ENCODE measurements around the gene CGRRF1.

DNA sequence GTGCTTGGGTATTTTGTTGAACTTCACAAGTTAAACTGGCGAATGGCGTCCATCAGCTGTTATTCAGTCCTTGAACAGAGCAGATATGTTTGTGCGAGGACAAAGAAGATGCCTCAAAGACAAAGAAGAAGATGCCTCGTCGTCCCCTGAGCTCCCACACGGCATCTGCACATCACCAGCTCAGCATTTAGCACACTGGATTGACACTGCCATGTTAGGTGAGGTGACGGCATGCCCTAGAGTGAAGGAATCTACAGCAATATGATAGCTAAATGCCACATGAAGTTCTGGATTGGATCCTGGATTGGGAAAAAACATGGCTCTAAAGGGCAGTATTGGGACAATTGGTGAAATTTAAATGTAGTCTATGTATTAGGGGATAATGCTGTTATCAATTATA lies 72.6 kb downstream of the CGRRF1 start:
- TF ChIP-seq, protein P1, sequence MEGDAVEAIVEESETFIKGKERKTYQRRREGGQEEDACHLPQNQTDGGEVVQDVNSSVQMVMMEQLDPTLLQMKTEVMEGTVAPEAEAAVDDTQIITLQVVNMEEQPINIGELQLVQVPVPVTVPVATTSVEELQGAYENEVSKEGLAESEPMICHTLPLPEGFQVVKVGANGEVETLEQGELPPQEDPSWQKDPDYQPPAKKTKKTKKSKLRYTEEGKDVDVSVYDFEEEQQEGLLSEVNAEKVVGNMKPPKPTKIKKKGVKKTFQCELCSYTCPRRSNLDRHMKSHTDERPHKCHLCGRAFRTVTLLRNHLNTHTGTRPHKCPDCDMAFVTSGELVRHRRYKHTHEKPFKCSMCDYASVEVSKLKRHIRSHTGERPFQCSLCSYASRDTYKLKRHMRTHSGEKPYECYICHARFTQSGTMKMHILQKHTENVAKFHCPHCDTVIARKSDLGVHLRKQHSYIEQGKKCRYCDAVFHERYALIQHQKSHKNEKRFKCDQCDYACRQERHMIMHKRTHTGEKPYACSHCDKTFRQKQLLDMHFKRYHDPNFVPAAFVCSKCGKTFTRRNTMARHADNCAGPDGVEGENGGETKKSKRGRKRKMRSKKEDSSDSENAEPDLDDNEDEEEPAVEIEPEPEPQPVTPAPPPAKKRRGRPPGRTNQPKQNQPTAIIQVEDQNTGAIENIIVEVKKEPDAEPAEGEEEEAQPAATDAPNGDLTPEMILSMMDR (tag by site-specific recombination; IDR thresholded peaks at IDR 0.05), result no peak
- TF ChIP-seq ZNF121 (tag by site-specific recombination; IDR thresholded peaks at IDR 0.05) (no peak), ZBTB49 (tag by site-specific recombination; IDR thresholded peaks at IDR 0.05; ENCODE audit: low read depth) (no peak), GLI4 (tag by site-specific recombination; IDR thresholded peaks at IDR 0.05) (no peak), ZNF311 (tag by site-specific recombination; IDR thresholded peaks at IDR 0.05; ENCODE audit: borderline replicate concordance) (no peak), ZNF707 (tag by site-specific recombination; IDR thresholded peaks at IDR 0.05) (no peak), SETDB1 (IDR thresholded peaks at IDR 0.05; ENCODE audit: insufficient read length, low read length) (no peak), SP2 (tag by site-specific recombination; IDR thresholded peaks at IDR 0.05) (no peak), ZNF174 (tag by site-specific recombination; IDR thresholded peaks at IDR 0.05) (no peak), ZNF274 (IDR thresholded peaks at IDR 0.05; ENCODE audit: low read length) (no peak), ZNF274 (tag by site-specific recombination; IDR thresholded peaks at IDR 0.05; ENCODE audit: borderline replicate concordance) (no peak), ZNF555 (tag by site-specific recombination; conservative IDR thresholded peaks at IDR 0.05) (no peak)
- TF ChIP-seq, protein P2, sequence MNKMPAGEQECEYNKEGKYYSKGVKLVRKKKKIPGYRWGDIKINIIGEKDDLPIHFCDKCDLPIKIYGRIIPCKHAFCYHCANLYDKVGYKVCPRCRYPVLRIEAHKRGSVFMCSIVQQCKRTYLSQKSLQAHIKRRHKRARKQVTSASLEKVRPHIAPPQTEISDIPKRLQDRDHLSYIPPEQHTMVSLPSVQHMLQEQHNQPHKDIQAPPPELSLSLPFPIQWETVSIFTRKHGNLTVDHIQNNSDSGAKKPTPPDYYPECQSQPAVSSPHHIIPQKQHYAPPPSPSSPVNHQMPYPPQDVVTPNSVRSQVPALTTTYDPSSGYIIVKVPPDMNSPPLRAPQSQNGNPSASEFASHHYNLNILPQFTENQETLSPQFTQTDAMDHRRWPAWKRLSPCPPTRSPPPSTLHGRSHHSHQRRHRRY (tag by site-specific recombination; IDR thresholded peaks at IDR 0.05), result no peak
- TF ChIP-seq, protein P3, sequence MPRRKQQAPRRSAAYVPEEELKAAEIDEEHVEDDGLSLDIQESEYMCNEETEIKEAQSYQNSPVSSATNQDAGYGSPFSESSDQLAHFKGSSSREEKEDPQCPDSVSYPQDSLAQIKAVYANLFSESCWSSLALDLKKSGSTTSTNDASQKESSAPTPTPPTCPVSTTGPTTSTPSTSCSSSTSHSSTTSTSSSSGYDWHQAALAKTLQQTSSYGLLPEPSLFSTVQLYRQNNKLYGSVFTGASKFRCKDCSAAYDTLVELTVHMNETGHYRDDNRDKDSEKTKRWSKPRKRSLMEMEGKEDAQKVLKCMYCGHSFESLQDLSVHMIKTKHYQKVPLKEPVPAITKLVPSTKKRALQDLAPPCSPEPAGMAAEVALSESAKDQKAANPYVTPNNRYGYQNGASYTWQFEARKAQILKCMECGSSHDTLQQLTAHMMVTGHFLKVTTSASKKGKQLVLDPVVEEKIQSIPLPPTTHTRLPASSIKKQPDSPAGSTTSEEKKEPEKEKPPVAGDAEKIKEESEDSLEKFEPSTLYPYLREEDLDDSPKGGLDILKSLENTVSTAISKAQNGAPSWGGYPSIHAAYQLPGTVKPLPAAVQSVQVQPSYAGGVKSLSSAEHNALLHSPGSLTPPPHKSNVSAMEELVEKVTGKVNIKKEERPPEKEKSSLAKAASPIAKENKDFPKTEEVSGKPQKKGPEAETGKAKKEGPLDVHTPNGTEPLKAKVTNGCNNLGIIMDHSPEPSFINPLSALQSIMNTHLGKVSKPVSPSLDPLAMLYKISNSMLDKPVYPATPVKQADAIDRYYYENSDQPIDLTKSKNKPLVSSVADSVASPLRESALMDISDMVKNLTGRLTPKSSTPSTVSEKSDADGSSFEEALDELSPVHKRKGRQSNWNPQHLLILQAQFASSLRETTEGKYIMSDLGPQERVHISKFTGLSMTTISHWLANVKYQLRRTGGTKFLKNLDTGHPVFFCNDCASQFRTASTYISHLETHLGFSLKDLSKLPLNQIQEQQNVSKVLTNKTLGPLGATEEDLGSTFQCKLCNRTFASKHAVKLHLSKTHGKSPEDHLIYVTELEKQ (tag by site-specific recombination; IDR thresholded peaks at IDR 0.05; ENCODE audit: borderline replicate concordance), result no peak
- TF ChIP-seq, protein P4, sequence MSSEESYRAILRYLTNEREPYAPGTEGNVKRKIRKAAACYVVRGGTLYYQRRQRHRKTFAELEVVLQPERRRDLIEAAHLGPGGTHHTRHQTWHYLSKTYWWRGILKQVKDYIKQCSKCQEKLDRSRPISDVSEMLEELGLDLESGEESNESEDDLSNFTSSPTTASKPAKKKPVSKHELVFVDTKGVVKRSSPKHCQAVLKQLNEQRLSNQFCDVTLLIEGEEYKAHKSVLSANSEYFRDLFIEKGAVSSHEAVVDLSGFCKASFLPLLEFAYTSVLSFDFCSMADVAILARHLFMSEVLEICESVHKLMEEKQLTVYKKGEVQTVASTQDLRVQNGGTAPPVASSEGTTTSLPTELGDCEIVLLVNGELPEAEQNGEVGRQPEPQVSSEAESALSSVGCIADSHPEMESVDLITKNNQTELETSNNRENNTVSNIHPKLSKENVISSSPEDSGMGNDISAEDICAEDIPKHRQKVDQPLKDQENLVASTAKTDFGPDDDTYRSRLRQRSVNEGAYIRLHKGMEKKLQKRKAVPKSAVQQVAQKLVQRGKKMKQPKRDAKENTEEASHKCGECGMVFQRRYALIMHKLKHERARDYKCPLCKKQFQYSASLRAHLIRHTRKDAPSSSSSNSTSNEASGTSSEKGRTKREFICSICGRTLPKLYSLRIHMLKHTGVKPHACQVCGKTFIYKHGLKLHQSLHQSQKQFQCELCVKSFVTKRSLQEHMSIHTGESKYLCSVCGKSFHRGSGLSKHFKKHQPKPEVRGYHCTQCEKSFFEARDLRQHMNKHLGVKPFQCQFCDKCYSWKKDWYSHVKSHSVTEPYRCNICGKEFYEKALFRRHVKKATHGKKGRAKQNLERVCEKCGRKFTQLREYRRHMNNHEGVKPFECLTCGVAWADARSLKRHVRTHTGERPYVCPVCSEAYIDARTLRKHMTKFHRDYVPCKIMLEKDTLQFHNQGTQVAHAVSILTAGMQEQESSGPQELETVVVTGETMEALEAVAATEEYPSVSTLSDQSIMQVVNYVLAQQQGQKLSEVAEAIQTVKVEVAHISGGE (tag by site-specific recombination; conservative IDR thresholded peaks at IDR 0.05; ENCODE audit: low read depth), result no peak
